HG03469 (cell line): ENCODE measurements around the gene ZNF417.
"Not testable (repeated sequence)": the region's sequence is repeated elsewhere in the genome, so short reads cannot be mapped to it uniquely, and the experiment has no call there.

Experiments
- ATAC-seq: cut with Tn5 transposase; IDR thresholded peaks from one replicate; pipeline ENCODE4 v1.9.1; 2021; ENCODE audit warnings: mild to moderate bottlenecking, moderate library complexity, moderate number of reproducible peaks; ENCODE audit not compliant: unreplicated experiment

The ZNF417 gene

DNA sequence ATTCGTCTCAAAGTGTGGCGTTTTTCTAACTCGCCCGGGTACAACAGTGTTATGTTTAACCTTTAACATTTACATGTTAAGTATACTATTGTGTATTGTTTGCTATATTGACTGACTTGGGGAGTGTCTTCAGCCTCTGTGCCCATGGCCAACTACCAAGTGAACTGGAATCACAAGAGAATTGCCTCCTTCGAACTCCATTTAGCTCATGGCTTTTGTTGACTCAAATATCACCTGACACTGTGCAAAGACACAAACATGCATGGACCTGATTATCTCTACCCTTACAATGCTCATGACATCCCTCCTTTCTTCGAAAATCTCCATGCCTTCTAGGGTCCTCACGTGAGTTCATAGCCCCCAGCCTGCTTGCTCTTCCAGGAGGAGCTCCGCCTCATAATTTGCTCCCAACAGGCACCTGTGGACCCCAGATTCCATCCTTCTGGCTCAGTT is 28.3 kb downstream of the ZNF417 start:
- no peak for ATAC-seq

DNA sequence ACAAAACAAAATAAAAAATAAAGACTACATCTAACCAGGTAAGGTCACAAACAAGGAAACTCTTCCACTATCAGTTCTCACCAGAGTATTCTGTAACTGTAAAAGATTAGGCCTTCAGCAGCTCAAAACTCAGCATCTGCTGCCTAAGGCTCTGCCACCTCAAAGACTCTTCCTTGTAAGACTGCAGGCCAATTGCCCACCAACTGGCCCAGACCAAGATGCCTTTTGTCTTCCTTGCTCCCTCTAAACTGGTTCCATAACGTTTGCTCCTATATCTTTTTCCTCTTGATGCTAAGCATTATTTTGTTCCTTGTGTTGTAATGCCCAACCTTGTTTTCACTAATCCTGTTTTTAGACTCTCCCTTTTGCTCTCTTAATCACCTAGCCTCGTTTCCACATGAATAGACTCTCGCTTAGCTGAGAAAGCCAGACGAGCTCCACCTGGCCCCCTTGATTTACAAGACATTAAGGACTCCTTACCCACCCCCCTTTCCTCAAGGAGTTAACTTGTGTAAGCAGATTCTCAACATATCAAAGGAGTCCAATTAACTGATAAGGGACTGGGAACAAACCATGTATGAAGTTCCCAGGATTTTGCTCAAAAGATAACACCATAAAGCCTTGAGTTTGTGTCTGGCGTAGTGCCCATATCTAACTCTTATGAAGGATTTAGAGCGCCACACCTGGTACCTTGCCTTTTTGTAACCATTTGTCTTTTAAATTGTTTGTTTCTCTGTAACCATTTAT is 29.0 kb downstream of the ZNF417 start:
- no peak for ATAC-seq

- ATAC-seq: no peak
Measured at GRCh38 chr19:57886046-57886445, 30.3 kb downstream of the ZNF417 start.

DNA sequence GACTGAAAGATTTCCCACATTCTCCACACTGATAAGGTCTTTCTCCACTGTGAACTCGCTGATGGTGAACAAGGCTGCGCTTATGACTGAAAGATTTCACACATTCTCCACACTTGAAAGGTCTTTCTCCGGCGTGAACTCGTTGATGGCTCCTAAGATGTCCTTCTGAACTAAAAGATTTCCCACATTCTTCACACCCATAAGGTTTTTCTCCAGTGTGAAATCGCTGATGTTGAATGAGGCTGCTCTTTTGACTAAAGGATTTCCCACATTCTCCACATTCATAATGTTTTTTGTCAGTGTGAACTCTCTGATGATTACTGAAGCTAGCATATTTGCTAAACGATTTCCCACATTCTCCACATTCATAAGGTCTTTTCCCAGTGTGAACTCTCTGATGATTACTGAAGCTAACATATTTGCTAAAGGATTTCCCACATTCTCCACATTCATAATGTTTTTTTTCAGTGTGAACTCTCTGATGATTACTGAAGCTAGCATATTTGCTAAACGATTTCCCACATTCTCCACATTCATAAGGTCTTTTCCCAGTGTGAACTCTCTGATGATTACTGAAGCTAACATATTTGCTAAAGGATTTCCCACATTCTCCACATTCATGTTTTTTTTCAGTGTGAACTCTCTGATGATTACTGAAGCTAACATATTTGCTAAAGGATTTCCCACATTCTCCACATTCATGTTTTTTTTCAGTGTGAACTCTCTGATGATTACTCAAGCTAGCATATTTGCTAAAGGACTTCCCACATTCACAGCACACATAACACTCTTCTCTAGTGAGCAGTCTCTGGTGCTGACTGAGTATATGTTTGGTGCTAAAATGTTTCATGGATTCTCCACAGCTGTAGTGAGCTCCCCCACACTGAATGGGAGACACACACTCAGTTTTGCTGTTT is 42.3 kb downstream of the ZNF417 start:
- not testable (repeated sequence) for ATAC-seq

- ATAC-seq: no peak
Measured at GRCh38 chr19:57872450-57872849, 43.9 kb downstream of the ZNF417 start.

GRCh38 chr19:57870225-57870624 is 46.2 kb downstream of the ZNF417 start:
- ATAC-seq: no peak

GRCh38 chr19:57869655-57870054 is 46.7 kb downstream of the ZNF417 start:
- not testable (repeated sequence) for ATAC-seq

DNA sequence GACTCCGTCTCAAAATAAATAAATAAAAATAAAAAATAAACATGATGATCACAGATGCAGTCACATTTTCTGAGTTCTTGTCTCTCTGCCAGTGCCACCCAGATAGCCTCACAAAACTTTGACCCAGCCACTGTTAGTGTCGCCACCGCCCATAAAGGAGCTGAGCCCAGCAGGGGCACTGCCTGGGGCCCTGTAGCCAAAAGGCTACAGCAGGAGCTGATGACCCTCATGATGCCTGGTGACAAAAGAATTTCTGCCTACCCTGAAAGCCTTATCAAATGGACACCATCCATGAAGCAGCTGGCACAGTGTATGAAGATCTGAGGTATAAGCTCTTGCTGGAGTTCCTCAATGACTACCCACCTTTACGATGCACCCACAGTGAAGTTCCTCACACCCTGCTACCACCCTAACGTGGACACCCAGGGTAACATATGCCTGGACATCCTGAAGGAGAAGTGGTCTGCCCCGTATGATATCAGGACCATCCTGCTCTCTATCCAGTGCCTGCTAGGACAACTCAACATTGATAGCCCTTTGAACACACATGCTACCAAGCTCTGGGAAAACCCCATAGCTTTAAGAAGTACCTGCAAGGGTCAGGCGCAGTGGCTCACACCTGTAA is 48.4 kb downstream of the ZNF417 start:
- no peak for ATAC-seq
